Smooth muscle cell of the brain vasculature (primary cell): Measurements from ENCODE around the gene CYP11A1.

ENCODE experiments used
- DNase-seq: peaks from one replicate; pipeline ENCODE4 v3.0.0-alpha.2; 2012; ENCODE audit warnings: low read depth, low spot score

Gene CYP11A1

GRCh38 chr15:74322558-74323180 is 44.8 kb downstream of the CYP11A1 start:
- DNase-seq: no peak

GRCh38 chr15:74320352-74321247 is 46.8 kb downstream of the CYP11A1 start:
- DNase-seq: no peak

DNA sequence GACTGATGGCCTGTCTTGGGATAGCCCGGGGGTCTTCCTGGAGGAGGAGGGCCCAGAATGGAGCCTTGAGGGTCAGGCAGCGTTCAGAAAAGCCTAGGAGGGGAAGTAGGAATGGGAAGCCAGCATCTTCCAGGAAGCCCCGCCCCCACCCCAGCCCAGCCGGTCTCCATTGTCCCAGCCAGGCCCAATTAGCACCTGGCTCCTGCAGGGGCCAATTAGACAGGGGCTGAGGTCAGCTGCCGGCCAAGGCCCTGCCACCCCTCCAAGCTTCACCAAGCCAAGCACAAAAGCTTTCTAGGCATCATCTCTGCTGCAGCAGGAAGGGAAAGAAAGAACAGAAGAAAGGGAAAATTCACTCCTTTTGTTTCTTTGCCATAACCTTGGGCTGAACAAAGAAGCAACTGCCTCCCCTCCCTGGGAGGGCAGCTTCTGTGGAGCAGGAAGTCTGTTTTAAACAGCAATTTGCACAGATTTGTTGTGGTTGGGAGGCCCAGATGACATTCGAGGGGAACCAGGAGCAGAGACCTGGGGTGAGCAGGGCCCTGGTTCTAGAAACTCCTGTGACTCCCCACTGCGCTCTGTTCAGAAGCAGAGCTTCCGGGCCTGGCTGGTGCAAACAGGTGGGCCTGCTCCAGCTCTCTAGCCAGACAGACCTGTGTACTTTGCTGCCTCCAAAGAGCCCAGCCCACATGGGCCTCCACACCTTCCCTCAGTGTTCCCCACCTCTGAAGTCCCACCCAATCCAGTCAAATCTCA is 47.7 kb downstream of the CYP11A1 start:
- no peak for DNase-seq

- no peak for DNase-seq
These were observed 48.3 kb downstream of the CYP11A1 start for GRCh38 chr15:74319138-74319460.

DNA sequence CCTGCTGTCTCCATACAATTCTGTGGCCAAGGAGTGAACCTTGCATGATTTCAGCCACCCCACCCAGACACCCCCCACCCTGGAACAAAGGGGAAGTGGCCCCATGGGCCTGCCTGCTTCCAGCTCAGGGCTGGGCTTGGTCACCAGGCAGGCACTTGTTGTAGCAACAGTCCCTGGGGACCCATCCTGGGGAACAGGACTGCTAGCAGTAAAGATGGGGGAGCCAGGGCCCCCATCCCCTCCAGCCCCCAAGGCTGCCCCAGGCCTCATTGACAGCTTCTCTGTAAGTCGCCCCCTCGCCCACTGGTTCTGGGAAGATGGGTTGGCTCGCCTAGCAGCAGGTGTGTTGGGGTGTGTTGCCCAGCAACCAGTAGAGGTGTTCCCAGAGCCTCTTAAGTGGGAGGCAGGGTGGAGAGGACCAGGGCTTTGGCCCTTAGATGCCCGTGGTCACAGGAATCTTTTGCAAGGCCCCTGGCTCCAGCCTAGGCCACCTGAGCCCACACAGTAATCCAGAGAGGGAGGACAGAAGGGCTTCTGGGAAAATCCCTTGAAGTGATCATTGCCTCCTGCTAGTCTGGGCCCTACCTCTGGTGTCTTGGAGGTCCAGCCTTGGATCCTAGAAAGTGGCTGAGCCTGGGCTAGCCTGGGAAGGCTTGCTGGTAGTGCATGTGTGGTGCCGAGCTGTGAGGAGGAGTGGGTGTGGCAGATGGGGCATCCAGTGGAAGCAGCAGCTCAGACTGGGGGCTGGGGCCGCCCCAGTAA is 48.9 kb downstream of the CYP11A1 start:
- DNase-seq: no peak

- peak; percentile 89 for DNase-seq
These were observed 49.5 kb downstream of the CYP11A1 start for GRCh38 chr15:74317820-74318375.

DNA sequence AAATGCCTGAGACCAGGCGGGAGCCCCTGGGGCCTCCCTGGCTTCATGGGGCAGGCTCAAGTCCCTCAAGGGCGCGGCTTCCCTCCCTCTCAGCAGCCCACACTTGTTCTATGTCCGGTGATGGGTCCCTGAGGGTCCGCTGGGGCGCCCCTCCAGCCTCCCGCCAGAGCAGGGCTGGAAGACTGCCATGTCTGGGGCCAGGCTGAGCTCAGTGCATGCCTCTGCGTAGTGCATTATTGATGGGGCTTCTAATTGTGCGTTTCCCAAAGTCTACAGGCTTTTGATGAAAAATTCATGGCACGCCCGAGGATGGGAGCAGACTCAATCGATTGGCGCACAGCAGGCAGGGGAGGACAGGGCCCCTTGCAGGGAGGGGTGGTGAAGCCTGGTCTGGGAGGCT is 51.3 kb downstream of the CYP11A1 start:
- no peak for DNase-seq

DNA sequence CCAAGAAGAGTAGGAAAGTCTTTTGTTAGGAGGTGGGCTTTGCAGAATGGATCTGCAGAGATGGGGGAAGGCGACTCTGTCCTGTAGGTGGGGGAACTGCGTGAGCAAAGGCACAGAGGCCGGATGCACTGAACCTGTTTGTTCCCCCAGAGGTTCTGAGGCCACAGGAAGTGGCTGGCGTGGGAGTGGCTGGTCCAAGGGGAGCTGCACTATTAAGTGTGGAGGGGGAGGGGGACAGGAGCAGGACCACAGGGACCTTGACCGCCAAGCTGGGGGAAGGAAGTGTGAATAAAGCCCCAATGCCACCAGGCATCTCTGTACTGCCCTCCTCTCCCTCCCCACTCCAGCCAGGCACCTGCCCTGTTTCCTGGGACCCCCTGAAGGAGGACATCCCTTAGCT is 51.8 kb downstream of the CYP11A1 start:
- no peak for DNase-seq

DNA sequence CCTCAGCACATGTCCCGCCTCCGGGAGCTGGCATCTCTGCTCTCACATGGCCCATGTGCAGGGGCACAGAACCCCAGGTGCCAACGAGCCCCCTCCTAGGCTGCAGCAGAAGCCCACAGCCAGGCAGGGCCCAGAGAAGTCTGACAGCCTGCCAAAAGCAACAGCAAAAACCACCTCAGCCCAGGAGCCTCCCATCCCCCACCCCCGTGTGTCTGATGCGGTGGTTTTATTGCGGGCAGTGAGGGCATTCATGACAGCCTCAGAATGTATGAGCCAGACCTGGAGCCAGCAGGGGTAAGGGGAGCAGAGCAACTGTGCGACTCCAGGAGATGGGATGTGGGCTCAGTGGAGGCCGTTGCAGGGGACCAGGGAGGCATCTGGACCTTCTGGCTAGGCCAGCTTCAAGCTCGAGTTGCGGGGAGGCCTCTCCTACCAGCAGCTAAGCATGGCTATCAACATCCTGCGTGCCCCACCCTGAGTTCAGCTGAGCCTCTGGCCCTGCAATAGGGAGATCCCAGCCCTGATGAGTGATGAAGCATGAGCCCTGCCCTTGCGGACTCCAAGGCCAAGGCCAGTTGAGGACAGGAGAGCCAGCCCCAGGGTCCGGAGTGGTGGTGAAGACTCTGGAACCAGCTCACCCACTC is 52.5 kb downstream of the CYP11A1 start:
- no peak for DNase-seq

GRCh38 chr15:74313889-74314288 is 53.6 kb downstream of the CYP11A1 start:
- no peak for DNase-seq

DNA sequence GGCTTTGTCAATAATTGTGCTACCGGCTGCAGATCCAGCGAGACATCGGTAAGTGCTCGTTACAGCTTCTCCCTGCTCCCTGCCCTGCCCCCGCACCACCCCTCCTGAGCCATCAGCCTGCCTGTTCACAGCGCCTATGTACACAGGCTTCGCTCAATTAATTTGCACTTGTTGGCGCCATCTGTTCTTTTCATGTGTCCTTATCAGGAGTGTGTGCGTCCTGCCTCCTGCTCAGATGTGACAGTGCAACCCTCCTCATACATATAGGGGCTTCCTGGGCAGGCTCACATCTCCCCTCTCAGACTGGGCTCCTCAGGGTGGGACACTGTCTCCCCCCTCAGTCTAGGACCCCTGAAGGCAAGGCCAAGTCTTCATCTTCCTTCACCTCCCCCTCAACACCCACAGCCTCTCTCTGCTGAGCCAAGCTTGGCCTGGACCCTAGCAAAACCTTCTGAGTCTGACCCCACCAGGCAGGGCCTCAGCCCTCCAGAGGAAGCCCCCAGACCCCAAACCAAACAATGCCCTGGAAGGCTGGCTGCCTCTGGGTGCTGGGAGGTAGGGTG is 54.9 kb downstream of the CYP11A1 start:
- no peak for DNase-seq

DNA sequence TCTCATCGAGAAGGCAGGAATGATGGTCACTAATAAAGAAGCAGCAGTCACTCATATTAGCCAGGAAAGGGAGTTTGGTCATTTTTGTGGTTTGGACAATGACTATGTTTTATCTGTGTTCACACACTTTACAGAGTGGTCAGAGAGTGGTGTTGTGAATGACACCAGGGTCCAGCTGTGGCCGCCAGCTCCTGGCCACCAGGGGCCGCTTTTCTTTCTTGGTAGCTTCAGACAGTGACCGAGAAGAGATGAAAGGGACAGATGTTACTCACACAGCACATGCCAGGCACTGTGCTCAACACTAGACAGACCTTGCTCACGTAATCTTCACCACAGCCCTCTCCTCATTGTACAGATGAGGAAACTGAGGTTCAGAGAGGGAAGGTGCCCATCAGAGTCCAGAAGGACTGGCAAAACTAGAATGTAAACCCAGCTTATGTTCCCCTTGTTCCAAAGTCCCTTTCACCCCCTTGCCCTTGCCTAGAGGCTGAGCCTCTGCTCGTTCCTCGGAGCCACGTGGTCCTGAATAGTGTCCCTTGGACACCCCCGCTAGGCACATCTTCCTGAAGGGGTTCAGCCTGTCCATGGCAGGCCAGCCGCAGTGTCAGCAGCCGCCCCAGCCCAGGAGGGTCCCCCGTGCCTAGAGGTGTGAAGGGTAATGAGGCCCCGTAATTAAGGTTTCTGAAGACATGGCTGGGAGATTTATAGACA is 55.6 kb downstream of the CYP11A1 start:
- no peak for DNase-seq

DNA sequence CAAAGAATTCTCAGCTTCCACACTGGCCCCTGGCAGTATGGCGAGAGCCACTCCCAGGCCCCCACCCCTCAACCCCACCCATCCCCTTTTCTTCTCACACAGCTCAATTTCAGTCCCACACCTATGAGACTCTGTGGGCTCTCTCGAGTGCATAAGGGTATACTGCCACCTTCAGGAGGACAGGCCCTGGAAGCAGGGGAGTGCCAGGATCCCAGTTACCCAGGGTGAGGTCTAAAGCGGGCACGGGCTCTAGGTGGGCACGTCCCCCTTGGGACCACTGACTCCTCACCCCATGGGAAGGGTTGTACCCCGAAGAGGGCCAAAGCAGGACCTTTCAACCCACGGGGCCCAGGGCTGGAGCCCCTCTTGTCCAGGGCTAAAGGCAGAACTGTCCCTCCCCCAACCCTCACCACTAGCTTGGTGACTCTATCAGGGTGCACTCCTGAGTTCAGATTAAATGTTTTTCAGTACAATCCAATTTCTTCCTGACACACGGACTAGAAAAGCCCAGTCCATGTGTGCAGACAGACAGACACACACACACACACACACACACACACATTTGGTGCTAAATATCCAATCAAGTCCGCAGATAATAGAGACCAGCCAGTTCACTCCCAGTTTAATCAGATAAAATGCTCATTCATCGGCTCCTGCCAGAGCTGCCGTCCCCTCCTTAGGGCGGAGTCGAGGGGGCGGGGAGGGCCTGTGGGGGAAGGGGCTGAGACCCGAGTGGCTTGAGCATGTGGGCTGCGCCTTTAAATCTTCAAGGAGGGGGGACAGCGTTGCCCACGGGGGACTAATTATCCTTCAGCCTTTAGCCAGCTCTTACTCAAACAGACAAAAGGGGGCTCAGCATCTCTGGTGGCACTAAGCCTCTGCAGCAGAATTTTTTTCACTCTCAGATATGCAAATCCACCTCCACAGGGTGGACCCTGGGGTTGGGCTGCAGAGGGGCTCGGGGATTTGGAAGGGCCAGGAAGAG is 59.3 kb downstream of the CYP11A1 start:
- no peak for DNase-seq

GRCh38 chr15:74306781-74307217 is 60.6 kb downstream of the CYP11A1 start:
- DNase-seq: no peak

GRCh38 chr15:74305687-74306086 is 61.8 kb downstream of the CYP11A1 start:
- DNase-seq: no peak

- no peak for DNase-seq
These were observed 63.0 kb downstream of the CYP11A1 start for GRCh38 chr15:74304431-74304830.

GRCh38 chr15:74303741-74304309 is 63.6 kb downstream of the CYP11A1 start:
- no peak for DNase-seq

DNA sequence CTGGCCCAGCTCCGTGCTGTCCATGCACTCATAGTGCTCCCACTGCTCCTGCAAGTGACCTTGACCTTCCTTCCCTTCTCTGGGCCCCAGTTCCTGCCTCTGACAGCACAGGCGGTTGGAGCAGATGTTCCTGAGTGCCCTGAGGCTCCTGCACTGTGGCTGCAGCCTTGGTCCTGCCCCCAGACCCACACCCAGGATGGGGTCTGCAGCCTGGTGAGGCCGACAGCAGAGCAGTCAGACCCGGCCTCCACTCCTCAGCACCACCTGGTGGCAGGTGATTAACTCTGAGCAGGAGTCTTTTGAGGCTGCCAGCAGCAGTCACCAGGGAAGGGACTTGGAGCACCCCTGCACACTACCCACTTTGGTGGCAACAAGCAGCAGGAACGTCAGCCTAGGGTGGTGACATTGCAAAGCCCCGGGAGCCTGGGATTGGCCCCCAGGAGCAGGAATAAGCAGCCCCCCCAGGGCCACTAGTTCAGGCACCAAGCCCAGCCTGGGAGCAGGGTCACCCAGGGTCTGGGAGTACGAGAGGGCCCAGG is 64.6 kb downstream of the CYP11A1 start:
- DNase-seq: no peak
